ENCODE data around the gene ITPRID2.

GRCh38 chr2:181892799-181893435 is 1.4 kb downstream of the ITPRID2 start:
- TF ChIP-seq POLR2AphosphoS5 (IDR thresholded peaks at IDR 0.05; ENCODE audit: low read depth, low read length) (no peak), TAF1 (IDR thresholded peaks at IDR 0.05; ENCODE audit: borderline replicate concordance, insufficient read depth, low read length) (no peak), REST (IDR thresholded peaks at IDR 0.05; ENCODE audit: insufficient read depth in 1 of 2, low read depth in 2 of 2, low read length in 2 of 2) (no peak), SIN3A (IDR thresholded peaks at IDR 0.05; ENCODE audit: borderline replicate concordance, insufficient read depth, low read length) (no peak)

Measured in PFSK-1 (cell line).